OCI-LY7 (cell line): Measurements from ENCODE around the gene FGF21.

Experiments used
- CTCF ChIP-seq: fragments of 200-600 bp; sonication (generic); conservative IDR thresholded peaks from 2 replicates; pipeline ENCODE4 v1.5.1; 2014; ENCODE audit warnings: mild to moderate bottlenecking, antibody characterized with exemption, low read length, moderate library complexity, mixed read lengths
- EZH2phosphoT487 ChIP-seq: fragments of 200-600 bp; sonication (generic); IDR thresholded peaks from 2 replicates; pipeline ENCODE4 v1.6.1; 2018; ENCODE audit warnings: low read depth, borderline replicate concordance, mild to moderate bottlenecking, mixed run types, antibody characterized with exemption, low read length, moderate library complexity, mixed read lengths

- TF ChIP-seq CTCF (no peak), EZH2phosphoT487 (no peak)
Measured at GRCh38 chr19:48728911-48729664, 26.2 kb upstream of the FGF21 start.
